ENCODE data around the gene PCBP3.

The PCBP3 gene

DNA sequence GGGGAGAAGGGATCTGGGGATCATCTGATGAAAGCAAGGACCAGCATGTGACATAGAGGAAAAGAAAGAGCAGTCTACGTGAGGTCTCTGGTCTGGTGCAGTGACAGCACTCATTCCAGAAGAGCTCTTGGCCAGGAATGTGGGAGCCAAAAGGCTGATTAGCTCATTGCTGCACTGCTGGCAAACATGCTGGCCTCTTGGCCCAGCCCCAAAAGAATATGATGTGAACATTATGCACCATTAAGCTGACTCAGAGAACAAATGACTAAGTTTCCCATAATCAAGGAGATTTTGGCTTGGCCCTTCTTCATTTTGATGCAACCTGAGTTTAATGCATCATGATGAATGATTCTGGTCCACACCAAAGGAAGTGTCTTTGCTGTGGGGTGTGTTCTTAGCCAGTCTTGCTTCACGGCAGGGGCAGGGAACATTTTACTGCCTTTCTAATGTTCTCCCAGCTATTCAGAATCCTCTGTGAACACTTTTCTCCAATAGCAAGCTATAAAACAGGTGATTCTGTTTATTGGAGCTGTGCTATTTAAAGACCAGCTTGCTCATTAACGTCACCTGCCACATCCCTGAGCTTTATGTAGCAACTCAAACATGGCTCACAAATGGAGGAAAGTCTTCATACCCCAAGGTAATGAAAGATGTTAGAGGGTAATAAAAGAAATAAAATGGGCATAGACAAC, 55.1 kb downstream of the PCBP3 start:
- TF ChIP-seq CTCF (IDR thresholded peaks at IDR 0.05): no peak

- no peak for TF ChIP-seq CTCF (IDR thresholded peaks at IDR 0.05)
Measured at GRCh38 chr21:45699251-45699942, 55.9 kb downstream of the PCBP3 start.

DNA sequence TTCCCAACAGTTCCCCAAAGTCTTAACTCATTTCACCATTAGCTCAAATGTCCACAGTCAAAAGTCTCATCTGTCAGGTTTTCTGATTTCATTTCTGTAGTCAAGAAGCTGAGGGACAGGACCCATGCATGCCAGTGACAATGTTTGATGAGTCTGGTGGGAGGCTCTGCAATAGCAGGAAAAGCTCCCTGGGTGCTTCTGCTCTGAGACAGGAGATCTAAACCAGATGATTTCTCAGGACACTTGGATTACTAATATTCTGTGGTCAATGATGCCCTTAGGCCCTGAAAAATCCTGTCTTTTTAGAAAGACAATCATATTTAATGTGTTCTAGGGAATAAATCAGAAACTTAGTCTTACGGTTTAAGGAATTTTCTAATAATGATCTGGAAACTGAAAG, 56.4 kb downstream of the PCBP3 start:
- TF ChIP-seq CTCF (IDR thresholded peaks at IDR 0.05): no peak

DNA sequence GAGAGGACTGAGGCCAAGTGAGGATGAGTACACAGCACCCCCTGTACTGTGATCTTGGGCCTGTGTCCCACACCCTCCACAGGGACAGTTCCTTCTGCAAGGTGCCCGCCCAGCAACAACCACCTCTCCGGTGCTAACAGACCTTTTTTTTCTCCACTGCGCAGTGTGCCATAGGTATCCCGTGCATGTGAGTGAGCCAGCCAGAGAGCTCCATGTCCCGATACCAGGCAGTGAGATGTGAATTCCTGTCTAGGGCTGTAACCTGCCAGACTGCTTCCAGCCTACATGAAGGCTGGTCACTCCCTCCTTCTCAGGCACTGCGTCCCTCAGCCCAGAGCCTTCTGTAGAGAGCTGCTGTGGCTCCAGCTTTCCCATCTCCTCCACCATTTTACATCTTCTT, 56.9 kb downstream of the PCBP3 start:
- no peak for TF ChIP-seq CTCF (IDR thresholded peaks at IDR 0.05)

GRCh38 chr21:45704311-45705108, 61.0 kb downstream of the PCBP3 start:
- TF ChIP-seq CTCF (IDR thresholded peaks at IDR 0.05): no peak

DNA sequence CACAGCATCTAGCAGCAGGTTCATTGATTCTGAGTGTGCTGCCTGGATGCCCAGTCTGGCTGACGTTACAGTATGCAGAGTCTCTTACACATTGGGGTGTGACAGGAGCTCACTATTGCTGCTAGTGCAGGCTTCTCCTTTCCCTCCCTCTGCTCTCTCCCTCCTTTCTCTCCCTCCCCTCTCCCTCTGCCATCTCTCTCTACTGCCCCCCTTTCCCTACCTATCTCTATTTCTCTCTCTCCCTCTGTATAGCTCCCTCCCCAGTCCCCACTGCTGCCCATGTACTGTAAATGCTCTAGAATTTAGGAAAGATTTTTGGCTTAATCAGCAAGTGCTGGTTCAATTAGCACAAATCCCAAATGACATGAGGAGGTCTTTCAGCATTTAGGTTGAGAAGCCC, 62.8 kb downstream of the PCBP3 start:
- no peak for TF ChIP-seq CTCF (IDR thresholded peaks at IDR 0.05)

GRCh38 chr21:45709173-45709572, 65.6 kb downstream of the PCBP3 start:
- no peak for TF ChIP-seq CTCF (IDR thresholded peaks at IDR 0.05)

All from LNCAP (cell line).